ENCODE measurements around the gene MSI2. TPM values are rescaled to one million over a fixed set of nuclear protein-coding genes. Genes with fewer than 3 reads are reported as not detected.

The MSI2 gene
- total and polyA plus RNA-seq, 9 of the 15 experiments (the other 6 are each of a cell fraction or from before 2014, with no cell fraction given), result 4.6 to 61.8 (median 42.4) TPM

GRCh38 chr17:57464191-57464864 is 208.0 kb downstream of the MSI2 start (continued):
- TF ChIP-seq ZNF407 (IDR thresholded peaks at IDR 0.05; ENCODE audit: low read depth) (no peak), ZNF224 (CRISPR knock-in tag; IDR thresholded peaks at IDR 0.05) (no peak), CTBP1 (IDR thresholded peaks at IDR 0.05; ENCODE audit: borderline replicate concordance) (no peak), SMAD3 (CRISPR knock-in tag; conservative IDR thresholded peaks at IDR 0.05) (no peak)

Data from K562 (cell line).